Iris pigment epithelial cell (primary cell): ENCODE measurements around the gene DAAM1.

Source experiments
- DNase-seq: peaks from one replicate; pipeline ENCODE4 v3.0.0-alpha.2; 2011; ENCODE audit warnings: low read depth

DAAM1 gene

DNA sequence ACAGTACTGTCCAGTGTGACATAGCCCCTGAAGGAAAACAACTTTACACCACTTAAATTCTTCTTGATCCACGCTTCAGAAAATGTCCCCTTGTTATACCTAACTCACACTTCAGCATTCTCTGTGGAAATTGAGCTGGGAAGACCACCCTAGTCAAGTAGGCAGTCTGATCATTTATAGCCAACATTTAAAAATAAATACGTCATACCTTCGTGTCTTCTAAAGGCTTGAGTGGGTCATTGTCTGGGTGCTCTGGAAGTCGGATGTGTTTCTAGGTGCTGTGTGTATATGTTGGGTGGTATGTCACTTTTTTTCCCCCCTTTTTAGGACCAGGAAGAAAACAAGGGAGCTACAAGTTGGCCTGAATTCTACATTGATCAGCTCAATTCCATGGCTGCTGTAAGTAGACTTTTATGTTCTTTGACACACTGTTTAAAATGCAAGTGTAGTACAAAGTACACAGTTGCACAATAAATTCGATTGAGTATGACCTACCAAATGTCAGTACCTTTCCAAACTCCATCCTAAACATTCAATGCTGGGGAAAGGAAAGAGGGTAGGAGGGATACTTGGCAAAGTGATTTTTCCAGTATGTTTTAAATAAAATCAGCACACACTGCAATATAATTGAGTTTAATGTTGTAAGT, 126.6 kb downstream of the DAAM1 start:
- DNase-seq, result no peak

DNA sequence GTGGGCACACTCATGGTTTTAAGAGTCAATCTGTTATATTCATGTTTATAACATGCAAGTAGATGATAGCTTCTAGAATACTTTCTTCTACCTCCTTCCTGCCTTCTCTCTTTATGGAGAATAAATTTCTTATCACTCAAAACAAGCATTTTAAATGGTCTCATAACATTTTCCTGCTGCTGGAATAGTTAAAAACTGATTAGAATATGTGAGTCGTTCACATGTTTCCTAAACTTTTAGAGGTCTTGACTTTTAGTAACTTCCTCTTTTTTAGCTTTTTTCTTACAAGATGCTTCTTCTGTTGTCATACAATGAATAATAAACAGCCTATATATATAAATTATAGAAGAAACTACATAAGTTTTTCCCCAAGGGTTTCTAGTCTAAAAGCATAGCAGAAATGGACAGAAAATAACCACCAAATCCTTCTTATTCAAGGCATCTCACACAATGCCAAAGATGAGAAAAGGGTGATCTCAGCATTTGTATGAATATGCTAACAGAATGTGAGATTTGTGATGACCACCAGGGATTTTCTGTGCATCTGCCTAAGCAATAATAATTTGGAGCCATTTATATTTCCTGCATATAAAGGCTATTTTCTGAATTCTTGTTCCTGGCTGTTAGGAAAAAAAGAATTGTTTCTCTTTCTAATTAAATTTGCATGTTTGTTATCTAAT, 127.8 kb downstream of the DAAM1 start:
- no peak for DNase-seq

DNA sequence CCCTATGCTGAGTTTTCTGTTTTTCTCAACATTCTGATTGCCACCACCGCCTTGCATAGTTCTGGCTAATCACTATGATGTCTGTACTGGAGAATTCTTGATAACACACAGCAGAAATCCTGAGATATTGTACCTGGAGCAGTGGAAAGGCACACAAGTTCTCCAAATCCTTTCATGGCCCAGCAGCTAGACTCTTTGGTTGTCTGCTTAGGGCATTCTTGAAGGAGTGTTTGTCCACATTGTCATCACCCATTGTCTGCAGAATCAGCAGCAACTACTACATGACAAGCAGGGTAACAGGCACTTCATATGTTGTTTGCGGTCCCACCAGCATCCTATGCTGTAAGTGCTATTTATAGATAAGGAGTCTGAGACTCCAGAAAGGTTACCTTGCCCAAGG, 128.9 kb downstream of the DAAM1 start:
- no peak for DNase-seq

DNA sequence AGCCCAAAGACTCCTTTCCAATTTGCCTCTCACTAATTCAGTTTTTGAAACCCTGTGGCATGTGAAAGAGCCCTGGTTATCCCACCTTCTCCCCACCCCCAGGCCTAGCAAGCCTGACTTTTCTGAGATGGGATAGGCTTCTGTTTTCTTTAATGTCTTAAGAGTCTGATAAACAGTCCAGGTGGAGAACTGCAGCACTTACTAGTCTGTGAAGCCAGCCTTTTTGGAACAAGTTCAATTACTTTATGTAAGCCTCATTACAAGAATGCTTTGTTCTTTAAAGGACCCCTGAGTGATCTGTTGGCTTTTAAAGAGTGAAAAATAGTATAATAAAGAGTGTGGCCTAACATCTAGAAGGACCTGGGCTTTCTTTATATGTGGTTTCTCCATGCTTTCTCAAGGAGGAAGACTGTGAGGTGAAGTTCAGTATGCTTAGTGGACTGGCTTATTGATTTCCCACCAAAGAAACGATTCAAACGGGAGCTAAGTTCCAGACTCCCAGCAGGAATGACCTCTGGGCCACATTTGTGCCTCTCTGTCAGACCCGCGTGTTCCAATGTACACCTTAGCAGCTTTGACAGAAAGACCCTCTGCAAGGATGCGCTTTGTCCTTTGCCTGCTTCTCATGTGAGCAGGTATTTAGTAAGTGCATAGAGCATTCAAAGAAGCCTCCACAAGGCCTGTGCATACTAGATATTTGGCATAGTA, 129.5 kb downstream of the DAAM1 start:
- no peak for DNase-seq

DNA sequence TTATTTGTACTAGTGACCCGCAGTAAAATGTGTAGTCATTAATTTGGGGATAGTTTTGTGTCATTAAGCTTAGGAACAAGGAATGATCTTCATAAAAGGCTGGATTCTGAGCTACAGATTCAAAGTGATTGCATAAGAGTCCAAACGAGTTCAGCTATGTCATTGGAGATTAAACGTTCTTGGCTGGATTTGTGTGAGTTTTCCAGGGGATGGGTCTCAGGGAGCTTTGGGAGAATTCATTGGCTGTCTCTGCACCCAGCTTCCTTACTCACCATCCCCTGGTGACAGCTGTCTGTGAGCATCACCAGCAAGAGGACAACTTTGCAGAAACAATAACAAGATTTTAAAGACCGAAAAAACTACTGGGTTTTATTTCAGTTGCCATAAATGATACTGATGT, 130.4 kb downstream of the DAAM1 start:
- DNase-seq, result peak; percentile 43

DNA sequence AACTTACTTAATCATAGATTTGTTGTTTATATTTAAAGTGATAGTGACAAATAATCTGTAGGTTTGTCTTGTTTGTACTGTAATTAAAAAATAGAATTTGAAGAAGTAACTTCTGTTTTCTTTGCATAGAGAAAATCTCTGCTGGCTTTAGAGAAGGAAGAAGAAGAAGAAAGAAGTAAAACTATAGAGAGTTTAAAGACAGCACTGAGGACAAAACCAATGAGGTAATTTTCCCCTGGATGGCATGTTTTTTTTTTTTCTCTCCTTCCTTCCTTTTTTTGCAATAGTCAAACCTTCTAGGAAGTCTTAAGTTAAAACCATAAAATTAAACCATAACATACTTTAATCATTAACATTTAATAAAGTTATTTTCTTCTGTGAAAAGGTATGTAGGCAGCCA, 131.9 kb downstream of the DAAM1 start:
- DNase-seq, result no peak

DNA sequence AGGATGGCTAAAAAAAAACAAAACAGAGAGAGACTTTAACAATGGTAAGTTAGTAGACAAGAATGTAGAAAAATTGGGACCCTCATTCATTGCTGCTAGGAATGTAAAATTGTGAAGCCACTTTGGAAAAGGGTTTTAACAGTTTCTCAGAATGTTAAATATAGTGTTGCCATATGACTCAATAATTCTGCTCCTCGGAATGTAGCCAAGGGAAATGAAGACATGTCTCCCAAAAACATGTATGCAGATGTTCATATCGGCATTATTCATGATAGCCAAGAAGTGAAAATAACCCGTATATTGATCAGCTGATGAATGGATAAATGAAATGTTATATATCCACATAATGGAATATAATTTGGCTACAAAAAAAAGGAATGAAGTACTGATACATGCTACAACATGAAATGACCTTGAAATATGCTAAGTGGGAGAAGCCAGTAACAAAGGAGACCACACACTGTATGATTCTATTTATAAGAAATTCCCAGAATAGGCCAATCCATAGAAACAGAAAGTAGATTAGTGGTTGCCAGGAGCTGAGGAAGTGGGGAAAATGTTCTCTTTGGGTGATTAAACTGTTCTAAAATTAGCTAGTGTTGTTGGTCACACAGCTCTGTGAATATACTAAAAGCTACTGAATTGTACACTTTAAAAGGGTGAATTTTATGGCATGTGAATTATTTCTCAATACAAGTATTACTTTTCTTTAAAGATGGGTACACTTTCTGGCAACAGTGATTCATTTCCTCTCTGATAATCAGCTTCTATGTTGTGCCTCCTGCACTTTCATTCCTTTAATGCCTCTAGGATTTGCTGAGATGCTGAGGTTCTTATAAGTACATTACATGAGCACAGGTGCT, 132.5 kb downstream of the DAAM1 start:
- peak; percentile 86 for DNase-seq

DNA sequence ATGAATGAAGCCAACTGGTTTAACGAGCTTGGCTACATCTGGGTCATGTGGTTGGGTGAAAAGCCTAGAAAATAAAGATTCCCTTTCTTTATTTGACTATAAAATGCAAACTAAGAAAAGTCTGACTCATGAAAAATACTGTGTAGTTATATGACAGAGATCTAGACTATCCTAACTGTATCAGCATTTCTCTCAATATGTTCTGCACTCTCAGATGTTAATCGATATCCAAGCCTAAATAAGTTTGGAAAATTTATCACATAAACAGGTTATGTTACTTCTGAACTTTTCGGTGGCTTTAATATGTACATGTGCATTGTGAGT, 133.1 kb downstream of the DAAM1 start:
- no peak for DNase-seq

DNA sequence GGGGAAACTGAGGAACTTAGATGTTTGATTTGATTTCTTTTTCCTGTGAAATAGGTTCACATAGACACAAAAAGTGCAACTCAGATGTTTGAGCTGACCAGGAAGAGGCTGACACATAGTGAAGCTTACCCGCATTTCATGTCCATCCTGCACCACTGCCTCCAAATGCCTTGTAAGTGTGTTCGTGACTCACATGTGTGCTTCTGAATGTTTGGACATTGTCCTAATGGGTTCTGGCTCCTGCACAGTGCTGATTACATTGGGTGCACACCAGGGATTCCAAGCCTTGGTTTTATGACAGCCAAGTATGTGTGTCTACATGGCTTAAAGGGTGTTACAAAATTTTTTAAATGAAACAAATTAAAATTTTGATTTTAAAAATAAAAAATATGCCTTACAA, 137.4 kb downstream of the DAAM1 start:
- DNase-seq, result no peak

DNA sequence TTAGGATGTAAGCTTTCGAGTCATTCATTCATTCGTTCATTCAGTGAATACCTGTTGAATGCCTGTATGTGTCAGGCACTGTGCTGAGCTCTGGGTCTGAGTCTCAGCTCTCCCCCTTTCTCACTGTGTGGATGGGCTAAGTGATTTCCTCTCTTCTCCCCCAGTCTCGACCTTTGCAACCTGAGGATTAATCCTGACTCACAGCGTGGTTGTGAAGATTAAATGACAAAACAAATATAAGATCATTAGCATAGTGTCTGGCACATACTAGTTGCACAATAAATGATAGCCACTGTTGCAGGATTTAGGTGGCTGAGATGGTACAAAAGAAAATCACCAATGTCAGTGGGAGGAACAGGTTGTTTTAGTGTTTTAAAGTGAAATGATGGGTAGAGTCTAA, 140.0 kb downstream of the DAAM1 start:
- DNase-seq, result no peak

DNA sequence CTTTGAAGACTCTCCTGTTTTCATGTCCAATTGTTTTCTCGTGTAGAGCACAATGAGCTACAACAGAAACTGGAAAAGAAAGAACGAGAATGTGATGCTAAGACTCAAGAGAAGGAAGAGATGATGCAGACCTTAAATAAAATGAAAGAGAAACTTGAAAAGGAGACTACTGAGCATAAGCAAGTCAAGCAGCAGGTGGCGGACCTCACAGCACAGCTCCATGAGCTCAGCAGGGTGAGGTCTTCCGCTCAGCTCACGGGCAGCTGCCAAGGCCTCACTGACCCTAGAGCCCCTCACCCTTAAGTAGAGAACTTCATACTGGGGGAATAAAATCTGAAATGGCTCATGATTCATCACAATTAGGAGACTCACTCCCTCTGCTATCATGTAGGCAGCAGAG, 142.0 kb downstream of the DAAM1 start:
- no peak for DNase-seq

DNA sequence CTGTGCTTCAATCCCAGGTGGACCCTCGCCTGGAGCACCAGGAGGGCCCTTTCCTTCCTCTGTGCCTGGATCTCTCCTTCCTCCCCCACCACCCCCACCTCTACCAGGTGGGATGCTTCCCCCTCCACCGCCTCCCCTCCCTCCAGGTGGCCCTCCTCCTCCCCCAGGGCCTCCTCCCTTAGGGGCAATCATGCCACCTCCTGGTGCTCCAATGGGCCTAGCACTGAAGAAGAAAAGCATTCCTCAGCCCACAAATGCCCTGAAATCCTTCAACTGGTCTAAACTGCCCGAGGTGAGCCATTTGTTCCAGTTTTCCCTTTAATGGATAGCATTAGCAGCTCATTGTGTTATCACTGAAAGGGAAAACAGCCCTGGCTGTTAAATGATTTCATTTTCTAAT, 142.8 kb downstream of the DAAM1 start:
- DNase-seq, result no peak

DNA sequence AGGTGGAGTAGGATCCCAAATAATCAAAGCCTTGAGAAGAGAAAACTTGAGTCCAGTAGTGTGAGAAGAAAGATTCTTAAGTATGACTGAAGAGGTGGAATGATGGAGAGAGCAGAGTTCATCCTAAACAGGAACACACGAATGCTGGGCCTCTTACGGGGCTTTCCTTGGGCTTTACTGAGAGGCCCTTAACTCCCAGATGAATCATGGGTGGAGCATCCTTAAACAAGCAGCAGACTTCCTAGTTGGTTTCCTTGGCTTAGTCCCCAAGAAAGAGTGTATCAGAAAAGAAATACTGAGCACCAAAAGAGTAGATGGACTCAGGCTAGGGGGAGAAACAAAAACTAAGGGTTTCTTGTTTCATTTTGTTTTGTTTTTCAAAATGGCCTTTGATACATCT, 144.3 kb downstream of the DAAM1 start:
- peak; percentile 91 for DNase-seq

DNA sequence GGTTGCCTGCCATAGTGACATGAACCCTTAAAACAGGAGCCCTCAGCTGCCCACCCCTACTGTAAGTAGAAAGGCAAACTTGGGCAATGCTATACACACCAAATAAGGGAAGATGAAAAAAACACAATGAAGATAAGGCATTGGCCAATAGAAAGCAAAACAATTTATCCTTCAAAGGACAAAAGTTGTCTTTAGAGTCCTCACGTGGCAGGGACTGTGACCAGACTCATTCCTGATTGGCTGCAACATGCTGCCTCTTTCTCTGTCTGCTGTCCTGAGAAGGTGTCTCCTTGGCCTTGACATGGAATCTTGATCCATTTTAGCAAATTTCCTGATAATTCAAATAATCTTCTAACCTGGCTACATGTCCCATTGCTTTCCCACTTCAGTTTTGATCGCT, 144.8 kb downstream of the DAAM1 start:
- DNase-seq, result no peak

DNA sequence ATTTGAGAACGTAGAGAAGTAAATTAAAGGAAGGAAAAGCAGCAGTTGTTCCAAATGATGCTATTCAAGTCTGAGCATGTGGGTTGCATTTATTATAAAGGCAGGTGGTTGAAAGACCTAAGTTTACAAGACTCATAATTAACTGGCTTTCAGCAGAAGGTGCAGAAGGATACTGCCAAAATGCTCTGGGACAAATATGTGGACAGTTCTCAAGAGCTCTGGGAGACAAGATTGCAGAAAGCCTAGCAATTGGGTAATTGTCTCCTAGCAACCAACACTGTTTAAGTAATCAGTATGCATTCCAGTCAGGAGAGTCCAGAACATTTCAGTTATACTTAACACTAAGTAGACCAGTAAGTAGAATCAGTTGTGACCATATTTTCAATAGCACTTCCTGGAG, 145.2 kb downstream of the DAAM1 start:
- DNase-seq, result peak; percentile 97

DNA sequence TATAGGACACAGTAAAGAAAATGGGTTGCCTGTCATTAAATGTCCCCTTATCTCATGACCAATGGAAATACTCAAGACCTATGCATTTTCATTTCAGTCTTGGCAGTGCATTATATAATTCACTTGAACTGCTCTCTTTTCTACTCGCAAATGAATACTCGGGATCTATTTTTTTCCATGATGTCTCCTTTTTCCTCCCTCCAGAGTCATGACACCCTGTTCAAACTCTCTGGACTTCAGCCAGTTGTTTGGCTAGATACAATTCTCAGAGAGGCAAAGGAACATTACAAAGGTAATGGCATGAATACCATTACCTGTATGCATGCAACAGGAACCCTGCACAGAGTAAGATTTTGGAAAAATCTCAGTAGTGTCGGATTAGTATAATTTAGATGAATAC, 145.8 kb downstream of the DAAM1 start:
- DNase-seq, result no peak

DNA sequence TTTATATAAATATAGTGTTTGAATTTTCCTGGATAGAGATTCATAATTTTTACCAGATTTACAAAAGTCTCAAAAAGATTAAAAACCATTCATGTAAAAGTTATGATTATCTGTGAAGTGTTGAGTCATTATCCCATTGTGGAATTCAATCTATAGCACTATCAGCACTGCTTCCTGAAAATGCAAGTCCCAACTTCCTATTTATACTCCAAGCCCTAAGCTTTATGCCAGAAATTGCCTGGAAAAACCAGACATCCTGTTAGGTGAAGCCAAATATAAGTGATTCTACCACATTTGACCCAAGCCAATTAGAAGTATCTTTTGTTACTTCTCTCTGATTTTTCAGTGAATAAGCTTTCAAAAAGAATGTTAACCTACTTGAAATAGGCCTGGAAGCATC, 147.6 kb downstream of the DAAM1 start:
- DNase-seq, result no peak

DNA sequence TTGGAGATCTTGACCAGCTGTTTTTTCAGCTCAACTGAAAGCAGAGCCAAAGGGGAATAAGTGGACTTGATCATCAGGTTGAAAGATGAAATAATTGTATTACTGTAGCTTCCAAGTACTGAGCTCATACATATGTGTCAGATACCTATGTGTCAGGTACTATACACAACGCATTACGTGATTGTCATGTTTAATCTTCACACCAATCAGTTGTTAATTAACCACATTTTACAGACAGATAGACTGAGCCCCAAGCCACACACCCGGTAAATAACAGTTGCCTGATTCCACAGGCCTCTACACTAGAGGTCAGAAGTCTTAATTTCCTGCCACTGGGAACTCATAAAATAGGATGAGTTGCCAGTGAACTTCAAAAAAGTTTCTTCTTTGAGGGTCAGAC, 148.2 kb downstream of the DAAM1 start:
- DNase-seq, result no peak

DNA sequence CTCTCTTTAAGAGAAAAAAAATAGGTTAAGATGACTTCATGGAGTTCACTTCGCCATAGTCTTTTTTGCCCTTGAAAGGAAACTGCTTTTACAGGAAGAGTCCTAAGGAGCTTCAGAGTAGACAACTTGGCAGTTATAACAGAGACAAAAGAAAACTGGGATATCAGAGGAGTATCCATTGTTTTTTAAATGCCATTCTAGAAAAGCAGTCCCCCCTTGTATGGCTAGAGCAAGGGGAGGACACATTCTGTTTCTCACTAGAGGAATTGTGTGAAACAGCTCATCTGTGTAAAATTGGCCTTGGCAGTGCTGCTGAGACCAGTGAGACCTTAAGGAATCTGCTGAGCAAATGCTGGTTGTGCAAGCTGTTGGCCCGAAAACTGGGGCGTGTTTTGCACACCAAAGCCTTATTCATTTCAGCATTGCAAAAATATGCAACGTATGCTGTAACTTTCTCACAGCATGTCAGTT, 148.7 kb downstream of the DAAM1 start:
- peak; percentile 69 for DNase-seq

DNA sequence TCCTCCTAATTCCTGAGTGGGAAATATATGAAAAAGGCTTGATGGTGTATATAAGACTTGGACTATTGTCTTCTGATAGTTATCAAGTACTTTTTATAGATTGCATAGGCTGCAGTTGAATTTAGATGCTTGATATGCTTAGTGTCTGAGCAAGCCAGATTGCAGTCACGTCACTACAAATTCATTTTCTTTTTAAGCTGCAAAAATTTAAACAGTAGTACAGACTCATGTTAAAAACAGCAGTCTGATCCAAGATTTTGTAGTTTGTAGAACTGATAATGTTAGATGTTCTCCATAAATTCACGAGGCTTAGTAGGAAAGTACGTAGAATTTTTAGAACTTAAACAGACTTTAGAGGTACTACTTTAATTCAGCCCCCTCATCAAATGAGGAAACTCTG, 150.3 kb downstream of the DAAM1 start:
- DNase-seq, result no peak

DNA sequence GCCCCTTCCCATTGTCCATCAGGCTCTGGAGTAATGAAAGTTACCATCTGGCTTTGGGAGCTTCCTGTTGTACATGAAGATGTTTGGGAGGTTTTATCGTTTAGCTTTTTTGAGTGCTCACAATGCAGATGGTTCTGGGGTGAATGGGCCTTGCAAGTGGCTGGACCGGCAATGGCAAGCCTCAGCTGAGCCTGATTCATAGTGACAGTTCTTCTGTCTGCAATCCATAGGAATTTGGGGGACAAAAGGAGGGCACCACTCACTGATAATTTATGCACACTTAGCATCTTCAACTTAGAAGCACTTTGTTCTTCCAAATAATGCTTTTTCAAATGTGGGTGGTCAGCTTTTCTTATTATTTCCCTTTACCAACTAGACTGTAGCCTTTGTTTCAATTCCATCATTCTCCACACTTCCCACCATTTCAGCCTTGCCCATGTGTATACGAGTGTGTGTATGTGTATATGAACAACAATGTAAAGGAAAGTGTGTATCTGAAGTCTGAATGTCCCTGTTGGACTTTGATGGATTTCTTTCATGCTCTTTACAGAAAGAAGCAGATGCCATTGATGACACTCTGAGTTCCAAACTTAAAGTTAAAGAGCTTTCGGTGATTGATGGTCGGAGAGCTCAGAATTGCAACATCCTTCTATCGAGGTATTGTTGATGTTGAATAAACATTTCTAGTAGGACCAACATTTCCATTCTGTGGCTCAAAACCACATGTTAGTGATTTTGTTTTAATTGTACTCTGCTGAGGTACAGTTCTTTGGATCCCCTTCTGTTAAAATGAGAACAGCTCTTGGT, 151.3 kb downstream of the DAAM1 start:
- DNase-seq, result no peak
